OCI-M2 (cell line): ENCODE data around the gene F2RL1.
"Not testable (repeated sequence)": the region's sequence is repeated elsewhere in the genome, so short reads cannot be mapped to it uniquely, and the experiment has no call there.

Experiments
- DNase-seq: peaks from one replicate; lab custom pipeline; 2025; ENCODE audit not compliant: unreplicated experiment; lab: John Stamatoyannopoulos, UW

The F2RL1 gene

DNA sequence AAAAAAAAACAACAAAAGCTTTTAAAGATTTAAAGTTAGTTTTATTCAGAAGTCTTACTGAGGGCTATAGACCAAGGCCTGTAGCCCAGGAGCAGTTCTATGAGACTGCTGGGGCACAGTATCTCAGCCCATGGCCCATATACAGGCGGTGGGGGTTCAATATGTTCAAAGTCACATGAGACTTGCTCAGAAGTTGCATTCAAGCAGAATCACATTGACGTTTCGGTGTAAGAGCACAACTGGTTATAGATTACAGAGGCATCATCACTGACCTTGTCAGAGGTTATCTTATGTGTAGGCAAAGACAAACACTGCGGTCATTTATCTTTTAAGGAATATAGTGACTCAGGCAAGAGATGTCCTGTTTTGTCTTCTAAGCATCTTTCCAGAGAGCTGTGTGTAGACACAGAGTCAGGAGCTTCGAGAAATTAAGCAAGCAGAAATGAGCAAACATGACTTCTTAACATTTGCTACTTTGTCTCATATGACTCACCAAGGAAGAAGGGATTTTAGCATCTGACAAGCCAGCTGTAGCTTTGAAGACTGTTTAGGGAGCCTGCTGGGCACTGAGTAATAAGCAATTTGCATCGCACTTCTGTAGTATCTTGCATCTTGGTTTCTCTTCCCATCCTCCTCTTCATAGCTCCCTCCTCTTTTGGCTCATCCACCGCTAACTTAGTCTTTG is 12.9 kb upstream of the F2RL1 start:
- peak; percentile 82 for DNase-seq

DNA sequence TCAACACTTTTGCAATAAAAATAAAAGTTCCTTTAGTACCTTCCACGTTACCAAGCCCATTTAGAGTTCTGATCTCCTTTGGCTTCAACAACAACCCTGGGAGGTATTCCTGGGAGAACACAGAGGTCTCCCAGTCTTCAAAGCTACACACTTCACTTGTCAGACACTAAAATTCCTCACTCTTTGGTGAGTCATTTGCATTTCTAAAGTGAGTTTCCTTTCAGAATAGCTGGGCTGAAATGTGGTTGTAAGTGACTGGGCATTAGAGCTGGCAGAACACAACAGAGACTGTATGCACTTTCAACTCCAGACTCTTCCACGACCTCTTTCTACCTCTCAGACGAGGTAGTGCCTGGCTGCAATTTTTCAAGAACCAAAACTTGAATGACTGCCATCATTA is 11.5 kb upstream of the F2RL1 start:
- no peak for DNase-seq

DNA sequence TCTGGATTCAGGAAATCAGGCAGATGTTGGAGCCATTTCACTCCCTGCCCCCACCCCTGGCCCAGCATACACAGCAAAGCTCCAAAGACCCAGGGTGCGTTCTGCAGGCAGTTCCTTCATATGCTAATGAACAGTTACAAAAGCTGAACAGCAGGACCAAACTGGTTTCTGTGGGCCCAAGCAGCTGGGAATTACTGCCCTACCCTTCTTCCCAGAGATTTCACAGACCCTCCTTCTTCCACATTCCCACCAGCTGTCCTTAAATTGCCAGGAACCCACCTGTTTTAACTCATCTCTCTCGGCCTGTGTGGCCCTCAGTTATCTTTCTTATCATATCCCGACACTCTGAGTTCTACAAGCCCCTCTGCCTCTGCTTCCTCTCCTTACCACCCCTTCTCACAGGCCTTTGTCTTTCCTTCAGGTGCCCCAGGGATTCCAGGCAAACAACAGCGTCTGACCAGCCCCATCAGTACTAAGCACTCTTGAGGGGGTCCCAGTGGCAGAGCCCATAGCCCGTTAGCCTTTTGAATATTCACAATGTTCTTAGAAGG is 10.6 kb upstream of the F2RL1 start:
- no peak for DNase-seq

DNA sequence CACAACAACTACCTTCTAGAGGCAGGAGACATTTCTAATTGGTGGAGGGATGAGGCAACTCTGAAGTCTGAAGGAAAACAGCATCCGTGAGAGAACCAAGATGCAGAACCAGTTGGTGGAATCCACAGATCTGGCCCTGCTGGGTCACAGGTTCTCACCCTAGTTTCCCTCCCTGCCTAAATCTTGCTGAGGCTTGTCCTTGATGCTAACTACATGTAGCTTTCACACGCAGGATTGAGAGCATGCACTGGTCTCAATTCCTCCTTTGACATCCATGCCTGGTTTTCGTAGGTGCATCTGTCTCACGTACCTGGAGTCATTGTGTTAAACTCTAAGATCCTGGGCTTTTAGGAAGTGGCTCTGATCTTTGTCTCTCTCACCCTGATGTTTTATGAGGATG is 9.7 kb upstream of the F2RL1 start:
- no peak for DNase-seq

DNA sequence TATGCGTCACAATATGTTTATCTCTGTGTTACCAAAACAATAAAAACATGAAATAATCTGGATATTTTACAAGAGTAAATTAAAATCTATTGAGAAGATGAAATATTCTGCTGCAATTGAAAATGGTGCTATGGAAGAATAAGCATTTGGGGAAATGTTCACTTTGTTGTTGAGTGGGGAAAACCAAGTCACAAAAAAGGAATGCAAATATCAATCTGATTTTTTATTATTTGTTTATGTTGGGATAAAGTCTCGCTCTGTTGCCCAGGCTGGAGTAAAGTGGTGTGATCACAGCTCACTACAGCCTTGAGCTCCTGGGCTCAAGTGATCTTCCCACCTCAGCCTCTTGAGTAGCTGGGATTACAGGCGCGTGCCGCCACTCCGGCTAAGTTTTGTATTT is 8.6 kb upstream of the F2RL1 start:
- DNase-seq = no peak

DNA sequence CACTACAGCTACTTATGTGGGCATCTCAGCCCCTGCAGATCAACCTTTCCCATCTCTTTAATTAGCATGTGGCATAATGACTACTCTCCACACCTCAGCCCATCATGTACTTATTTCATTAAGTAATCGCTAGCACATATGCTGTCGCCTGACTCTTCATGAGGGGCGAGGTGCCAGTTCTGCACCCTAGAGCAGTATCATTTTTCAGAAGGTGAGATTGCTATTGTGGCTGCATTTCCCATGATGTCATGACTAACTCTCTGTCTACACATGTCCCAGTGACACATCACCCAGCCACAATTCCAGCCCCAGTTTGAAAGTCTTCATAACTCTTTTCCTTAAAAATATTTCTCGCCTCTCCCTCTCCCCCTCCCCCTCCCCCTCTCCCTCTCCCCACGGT is 7.6 kb upstream of the F2RL1 start:
- no peak for DNase-seq

DNA sequence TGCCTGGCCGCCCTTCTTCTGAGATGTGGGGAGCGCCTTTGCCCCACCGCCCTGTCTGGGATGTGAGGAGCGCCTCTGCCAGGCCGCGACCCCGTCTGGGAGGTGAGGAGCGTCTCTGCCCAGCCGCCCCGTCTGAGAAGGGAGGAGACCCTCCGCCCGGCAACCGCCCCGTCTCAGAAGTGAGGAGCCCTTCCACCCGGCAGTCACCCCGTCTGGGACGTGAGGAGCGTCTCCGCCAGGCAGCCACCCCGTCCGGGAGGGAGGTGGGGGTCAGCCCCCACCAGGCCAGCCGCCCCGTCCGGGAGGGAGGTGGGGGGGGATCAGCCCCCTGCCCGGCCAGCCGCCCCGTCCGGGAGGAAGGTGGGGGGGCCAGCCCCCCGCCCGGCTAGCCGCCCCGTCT is 6.6 kb upstream of the F2RL1 start:
- DNase-seq = not testable (repeated sequence)

DNA sequence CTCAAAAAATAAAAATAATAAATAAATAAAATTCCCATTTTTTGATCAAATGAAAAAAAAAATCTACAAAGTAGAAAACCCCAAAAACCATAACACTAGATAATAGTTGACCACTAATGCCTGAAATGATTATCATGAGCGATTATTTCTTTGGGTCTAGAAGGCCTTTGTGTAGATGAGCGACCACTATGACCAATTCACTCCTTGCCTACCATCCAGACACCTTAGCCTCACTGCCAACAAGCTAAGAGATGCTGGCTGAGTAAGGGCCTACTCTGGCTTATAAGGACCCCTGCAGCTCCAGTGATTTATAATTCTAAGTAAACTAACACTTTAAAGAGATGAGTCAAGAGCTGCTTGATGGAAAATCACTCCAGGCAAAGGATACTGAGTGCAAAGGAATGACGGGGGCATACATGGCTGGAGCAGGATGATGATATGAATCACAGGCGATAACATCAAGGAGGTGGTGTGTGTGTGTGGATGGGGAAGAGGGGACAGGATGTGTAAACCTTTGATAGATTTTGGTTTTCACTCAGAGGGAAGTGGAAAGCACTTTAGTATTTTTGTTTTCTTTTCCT is 4.8 kb upstream of the F2RL1 start:
- DNase-seq = no peak

DNA sequence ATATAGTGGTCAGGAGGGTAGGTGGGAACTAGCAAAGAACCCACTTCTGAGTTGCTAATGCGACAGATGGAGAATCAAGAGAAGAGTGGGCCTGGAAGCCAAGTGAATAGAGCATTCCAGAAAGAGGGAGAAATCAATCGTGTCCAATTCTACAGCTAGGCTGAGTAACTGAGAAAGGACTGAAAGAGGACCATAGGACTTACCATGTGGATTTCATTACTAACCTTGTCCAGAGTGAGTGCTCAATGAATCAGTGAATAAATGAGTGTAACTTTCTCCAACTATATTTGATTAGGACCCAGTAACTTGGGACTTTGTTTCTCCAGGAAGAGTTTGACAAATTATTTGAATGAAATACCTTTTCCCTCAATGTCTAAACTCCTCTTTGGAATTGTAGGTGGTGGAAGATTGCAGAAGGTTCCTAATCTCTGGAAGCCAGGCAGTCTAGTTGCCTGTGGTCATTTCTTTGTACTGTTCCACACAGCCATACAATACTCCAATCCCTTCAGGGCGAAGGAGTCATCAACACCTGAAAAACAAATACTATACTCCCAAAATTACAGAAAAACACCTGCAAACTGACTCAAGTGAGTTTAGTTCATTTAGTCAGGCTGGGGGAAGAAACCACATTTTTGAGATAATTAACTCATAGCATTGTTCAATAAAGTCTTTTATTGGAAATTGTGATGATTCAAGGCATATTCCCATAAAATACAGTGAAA is 2.6 kb upstream of the F2RL1 start:
- no peak for DNase-seq

DNA sequence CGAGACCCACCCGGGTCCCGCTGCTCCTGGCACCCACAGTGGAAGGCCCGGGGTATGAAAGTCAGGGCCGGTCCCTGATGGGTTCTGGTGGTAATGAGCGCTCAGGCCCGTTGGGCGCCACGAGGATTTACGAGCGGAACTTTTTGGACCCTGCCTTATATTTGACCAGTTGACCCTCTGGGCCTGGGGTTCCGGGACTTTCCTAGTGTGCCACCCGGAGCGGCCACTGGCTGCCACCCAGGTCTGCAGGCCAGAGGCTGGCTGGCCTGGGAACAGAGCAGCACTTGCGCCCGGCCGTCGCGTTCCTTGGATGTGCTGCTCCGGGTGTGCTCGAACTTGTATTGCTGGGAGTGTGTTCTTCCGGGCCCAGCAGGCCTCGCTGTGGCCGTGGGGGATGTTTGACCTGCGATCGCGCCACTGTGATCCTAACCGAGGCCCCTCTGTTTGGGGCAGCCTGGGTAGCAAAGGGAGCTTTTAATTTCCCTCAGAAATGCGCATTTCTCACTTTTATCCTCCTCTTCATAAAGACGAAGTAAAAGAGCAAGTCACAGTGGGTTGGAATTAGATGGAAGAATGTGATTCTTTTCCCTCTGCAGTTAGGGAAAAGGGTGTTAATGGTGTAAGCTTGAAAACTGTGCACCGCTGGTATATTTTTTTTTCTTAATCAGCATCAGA is 1.2 kb downstream of the F2RL1 start:
- DNase-seq = no peak

DNA sequence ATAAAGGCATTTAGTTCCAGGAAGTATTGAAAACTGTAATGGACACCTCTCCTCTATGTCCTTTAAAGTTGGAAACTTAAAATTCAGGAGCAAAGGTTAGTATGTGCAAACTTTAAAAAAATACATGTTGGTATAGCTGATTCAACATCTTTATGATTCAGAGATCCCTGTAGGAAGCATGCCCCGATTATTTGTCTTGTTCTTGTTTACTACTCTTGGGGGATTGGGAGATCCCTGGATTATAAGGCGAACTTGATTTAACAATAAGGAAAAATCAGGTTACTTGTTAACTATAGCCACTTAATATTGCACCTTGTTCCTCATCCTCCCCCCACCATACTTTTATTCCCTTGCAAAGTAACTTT is 1.7 kb downstream of the F2RL1 start:
- DNase-seq = no peak

DNA sequence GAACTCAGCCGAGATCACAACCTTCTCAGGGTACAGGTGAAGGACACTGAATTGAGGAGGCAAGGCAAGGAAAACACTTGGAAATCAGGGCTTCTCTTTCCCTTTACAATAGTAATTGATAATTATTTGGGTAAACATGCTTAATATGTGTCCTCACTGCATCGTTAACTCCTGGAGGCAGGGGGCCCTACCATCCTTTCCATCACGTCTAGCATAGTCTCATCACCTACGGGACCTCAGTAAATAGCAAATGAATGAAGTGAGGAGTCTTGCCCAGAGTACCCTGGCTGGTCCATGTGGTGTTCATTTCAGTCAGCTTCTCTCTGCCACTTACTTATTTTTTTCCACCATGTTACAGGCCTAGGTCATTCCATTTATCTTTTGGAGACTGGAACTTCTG is 2.3 kb downstream of the F2RL1 start:
- no peak for DNase-seq

DNA sequence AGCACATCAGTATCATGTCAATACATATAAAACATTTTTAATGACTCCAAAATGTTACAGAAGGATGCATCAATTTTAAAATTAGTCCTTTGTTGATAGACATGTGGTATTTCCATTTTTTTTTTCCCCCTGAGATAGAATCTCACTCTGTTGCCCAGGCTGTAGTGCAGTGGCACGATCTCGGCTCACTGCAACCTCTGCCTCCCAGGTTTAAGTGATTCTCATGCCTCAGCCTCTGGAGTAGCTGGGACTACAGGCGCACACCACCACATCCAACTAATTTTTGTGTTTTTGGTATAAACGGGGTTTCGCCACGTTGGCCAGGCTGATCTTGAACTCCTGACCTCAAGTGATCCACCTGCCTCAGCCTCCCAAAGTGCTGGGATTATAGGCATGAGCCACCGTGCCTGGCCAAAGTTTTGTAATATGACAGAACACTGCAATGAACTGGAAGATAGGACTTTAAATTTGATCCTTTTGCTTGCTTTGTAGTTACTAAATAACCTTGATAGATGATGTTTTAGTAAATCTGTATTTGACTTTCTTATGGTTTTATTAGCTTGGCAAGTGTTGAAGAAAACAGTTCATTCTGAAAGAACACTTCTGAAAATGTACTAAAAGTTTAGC is 3.4 kb downstream of the F2RL1 start:
- DNase-seq = not testable (repeated sequence)

DNA sequence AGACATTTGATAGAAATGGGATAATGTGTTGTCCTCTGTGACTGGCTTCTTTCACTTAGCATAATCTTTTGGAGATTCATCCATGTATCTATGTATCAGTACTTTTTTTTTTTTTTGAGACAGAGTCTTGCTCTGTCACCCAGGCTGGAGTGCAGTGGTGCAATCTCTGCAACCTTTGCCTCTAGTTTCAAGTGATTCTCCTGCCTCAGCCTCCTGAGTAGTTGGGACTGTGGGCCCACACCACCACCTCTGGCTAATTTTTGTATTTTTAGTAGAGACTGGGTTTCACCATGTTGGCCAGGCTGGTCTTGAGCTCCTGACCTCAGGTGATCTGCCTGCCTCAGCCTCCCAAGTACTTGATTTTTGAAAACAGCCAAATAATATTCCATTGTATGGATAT is 7.6 kb downstream of the F2RL1 start:
- DNase-seq = not testable (repeated sequence)

DNA sequence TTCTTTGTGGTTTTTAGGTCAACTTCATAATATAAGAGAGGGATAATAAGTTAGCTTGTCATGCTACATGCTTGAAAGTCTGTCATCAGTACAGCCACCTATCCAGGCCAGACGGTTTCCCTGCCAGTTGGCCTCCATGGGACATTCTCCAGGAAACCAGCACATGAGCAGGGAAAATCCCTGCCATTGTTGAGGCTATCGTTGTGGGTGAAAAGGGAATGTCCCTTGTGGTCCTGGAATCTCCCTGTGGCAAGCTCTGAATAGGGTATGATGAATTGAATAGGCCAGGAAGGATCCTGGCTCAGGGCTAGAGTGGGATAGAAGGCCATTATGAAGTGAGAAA is 12.3 kb downstream of the F2RL1 start:
- DNase-seq = no peak

DNA sequence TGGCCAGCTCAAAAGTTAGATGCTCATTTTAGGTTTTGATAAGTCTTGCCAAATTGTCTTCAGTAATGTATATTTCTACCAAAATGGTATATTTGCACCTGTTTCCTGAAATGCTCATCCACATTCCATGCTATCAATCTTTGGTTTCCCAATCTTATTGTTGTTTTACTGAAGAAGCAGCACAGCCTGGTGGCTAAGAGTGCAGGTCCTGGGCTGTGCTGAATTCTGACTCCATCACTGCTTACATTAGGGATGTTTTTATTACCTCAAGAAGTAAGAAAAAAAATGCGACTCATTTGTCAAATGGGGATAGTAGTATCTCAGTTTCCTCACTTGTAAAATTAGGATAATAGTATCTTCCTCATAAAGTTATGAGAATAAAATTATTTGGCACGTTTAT is 17.4 kb downstream of the F2RL1 start:
- no peak for DNase-seq

DNA sequence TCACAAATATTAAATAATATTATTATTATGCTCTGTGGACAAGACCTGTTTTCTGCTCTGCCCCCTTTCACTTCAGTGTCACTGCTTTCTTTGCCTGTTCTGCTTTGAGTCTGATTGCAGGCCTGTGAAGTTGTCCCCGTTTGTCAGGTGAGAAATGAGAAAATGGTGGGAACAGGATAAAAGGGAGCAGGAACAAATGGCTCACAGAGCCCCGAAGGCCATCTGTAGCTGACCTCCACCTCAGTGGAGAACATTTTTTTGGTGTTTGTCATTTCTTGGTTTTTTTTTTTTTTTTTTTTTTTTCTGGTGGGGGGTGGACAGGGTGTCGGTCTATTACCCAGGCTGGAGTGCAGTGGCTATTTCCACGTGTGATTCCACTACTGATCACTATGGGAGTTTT is 17.8 kb downstream of the F2RL1 start:
- no peak for DNase-seq

DNA sequence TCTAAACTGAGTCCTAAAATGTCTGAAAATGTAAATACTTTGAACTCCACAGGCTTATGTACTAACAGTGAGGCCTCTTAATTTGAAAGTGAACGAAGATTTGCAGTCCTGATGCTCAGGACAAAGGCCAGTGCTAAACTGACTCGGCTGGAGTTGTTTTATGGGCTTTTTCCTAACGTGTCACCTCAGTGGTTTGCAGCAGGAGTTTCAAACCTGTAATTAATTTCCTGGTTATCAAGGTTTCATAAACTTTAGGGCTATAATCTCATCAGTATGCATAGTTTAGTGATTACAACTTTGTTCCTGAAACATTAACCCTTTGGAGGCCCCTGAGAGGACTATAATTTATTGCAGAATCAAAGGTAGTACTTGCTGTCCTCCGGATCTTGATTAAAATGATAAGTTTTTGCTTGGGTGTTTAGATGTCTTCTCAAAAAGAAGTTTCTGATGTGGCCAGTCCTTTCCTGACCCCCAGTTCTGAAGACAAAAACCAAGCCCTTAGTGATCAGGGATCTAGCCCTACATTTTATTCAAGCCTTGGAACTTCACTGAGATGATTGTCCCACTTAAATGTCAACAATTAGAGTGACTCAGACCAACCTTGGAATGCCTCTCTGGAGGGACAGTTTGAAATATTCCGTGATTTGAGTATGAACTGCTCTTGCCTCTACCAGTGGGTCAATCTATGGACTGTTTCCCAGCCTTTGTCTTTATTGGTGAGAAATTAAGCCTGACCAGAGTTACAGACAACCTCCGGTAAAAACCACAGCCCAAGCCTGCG is 19.8 kb downstream of the F2RL1 start:
- DNase-seq = no peak

DNA sequence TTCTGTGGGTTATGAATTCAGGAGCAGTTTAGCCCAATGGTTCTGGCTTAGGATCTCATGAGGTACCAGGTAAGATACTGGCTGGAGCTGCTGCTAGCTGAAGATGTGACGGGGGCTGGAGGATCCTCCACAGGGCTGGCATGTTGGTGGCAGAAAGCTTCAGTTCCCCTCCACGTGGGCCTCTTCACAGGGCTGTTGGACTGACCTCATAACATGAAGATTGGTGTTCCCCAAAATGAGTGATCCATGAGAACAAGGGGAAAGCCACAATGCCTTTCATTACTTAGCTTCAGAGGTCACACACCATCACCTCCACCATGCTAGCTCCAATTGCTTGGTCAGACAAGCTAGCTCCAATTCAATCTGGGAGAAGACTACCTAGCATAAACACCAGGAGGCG is 22.5 kb downstream of the F2RL1 start:
- no peak for DNase-seq

DNA sequence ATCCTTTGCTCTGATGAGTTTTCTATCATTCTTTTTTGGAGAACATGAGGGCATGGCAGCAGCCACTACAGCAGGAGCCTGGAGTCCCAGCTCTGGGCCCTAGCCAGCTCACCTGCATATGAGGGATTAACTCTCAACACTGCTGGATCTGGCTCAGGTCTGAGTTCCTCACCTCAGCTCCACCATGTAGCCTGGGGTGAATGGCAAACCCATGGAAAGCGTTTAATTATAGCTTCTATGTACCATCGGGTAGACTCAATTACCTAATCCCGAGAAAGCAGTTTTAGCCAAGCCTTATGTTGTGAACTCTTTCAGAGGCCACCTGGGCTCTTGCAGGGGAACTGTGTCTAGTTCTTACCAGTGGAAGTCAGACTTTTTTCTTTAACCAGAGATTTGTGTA is 27.1 kb downstream of the F2RL1 start:
- DNase-seq = no peak
